Measurements from ENCODE around the gene ZNF268. TPM values are rescaled to one million over a fixed set of nuclear protein-coding genes. Genes with fewer than 3 reads are reported as not detected.

ZNF268 gene
- total RNA-seq, 1 experiment from 2014 or later: 25.3 TPM

DNA sequence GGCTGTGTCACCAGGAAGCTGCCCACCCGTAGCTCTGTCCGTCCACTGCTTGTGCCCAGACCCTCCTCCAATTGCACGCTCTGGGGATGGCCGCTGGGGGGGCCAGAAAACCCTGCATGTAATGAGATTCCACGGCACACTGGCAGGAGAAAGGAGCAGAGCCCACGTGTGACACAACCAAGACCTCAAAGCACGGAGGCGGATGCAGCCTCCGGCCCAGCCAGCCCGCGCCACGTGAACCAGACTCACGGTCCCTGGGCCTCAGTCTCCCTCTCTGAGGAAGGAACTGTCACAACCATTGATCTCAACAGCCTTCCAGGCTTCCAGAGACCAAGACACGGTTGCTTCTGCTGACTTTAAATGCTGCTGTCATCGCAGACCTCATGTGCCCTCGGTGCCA is 39.9 kb downstream of the ZNF268 start:
- no peak for ATAC-seq
- Mint-ChIP-seq H3K9me3 (peaks cover 69% of the 10 kb centered on the region), H3K27ac (no peak overlapping the region), H3K4me3 (no peak overlapping the region), H3K27me3 (ENCODE audit: low read depth) (peaks cover 24% of the 10 kb centered on the region), H3K36me3 (peaks cover 59% of the 10 kb centered on the region), H3K4me1 (no peaks in the 10 kb centered on the region)
- CTCF ChIA-PET: no interaction called here
- POLR2A ChIA-PET: no interaction called here
- DNase-seq (ENCODE audit: low spot score): no peak
- no peak for TF ChIP-seq SMAD4 (CRISPR knock-in tag; IDR thresholded peaks at IDR 0.05)
- no peak for TF ChIP-seq SP1 (CRISPR knock-in tag; conservative IDR thresholded peaks at IDR 0.05)
- TF ChIP-seq GRHL2 (CRISPR knock-in tag; IDR thresholded peaks at IDR 0.05; ENCODE audit: insufficient replicate concordance, severe bottlenecking): no peak
- TF ChIP-seq NR1H2 (CRISPR knock-in tag; IDR thresholded peaks at IDR 0.05): no peak
- no peak for TF ChIP-seq SOX15 (CRISPR knock-in tag; IDR thresholded peaks at IDR 0.05)
- TF ChIP-seq, protein P1, sequence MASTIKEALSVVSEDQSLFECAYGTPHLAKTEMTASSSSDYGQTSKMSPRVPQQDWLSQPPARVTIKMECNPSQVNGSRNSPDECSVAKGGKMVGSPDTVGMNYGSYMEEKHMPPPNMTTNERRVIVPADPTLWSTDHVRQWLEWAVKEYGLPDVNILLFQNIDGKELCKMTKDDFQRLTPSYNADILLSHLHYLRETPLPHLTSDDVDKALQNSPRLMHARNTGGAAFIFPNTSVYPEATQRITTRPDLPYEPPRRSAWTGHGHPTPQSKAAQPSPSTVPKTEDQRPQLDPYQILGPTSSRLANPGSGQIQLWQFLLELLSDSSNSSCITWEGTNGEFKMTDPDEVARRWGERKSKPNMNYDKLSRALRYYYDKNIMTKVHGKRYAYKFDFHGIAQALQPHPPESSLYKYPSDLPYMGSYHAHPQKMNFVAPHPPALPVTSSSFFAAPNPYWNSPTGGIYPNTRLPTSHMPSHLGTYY (CRISPR knock-in tag; IDR thresholded peaks at IDR 0.05): no peak
- TF ChIP-seq, protein P2, sequence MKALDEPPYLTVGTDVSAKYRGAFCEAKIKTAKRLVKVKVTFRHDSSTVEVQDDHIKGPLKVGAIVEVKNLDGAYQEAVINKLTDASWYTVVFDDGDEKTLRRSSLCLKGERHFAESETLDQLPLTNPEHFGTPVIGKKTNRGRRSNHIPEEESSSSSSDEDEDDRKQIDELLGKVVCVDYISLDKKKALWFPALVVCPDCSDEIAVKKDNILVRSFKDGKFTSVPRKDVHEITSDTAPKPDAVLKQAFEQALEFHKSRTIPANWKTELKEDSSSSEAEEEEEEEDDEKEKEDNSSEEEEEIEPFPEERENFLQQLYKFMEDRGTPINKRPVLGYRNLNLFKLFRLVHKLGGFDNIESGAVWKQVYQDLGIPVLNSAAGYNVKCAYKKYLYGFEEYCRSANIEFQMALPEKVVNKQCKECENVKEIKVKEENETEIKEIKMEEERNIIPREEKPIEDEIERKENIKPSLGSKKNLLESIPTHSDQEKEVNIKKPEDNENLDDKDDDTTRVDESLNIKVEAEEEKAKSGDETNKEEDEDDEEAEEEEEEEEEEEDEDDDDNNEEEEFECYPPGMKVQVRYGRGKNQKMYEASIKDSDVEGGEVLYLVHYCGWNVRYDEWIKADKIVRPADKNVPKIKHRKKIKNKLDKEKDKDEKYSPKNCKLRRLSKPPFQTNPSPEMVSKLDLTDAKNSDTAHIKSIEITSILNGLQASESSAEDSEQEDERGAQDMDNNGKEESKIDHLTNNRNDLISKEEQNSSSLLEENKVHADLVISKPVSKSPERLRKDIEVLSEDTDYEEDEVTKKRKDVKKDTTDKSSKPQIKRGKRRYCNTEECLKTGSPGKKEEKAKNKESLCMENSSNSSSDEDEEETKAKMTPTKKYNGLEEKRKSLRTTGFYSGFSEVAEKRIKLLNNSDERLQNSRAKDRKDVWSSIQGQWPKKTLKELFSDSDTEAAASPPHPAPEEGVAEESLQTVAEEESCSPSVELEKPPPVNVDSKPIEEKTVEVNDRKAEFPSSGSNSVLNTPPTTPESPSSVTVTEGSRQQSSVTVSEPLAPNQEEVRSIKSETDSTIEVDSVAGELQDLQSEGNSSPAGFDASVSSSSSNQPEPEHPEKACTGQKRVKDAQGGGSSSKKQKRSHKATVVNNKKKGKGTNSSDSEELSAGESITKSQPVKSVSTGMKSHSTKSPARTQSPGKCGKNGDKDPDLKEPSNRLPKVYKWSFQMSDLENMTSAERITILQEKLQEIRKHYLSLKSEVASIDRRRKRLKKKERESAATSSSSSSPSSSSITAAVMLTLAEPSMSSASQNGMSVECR (CRISPR knock-in tag; IDR thresholded peaks at IDR 0.05; ENCODE audit: borderline replicate concordance): no peak
- TF ChIP-seq, protein P3, sequence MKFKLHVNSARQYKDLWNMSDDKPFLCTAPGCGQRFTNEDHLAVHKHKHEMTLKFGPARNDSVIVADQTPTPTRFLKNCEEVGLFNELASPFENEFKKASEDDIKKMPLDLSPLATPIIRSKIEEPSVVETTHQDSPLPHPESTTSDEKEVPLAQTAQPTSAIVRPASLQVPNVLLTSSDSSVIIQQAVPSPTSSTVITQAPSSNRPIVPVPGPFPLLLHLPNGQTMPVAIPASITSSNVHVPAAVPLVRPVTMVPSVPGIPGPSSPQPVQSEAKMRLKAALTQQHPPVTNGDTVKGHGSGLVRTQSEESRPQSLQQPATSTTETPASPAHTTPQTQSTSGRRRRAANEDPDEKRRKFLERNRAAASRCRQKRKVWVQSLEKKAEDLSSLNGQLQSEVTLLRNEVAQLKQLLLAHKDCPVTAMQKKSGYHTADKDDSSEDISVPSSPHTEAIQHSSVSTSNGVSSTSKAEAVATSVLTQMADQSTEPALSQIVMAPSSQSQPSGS (CRISPR knock-in tag; IDR thresholded peaks at IDR 0.05; ENCODE audit: borderline replicate concordance, low read depth): no peak
- TF ChIP-seq NFYB (CRISPR knock-in tag; conservative IDR thresholded peaks at IDR 0.05; ENCODE audit: low read depth): no peak
- no peak for TF ChIP-seq IRF2 (CRISPR knock-in tag; IDR thresholded peaks at IDR 0.05; ENCODE audit: borderline replicate concordance, low read depth)
- TF ChIP-seq PRRX2 (CRISPR knock-in tag; IDR thresholded peaks at IDR 0.05): no peak
- TF ChIP-seq HMGA2 (CRISPR knock-in tag; IDR thresholded peaks at IDR 0.05): no peak
- no peak for TF ChIP-seq FOXK1 (CRISPR knock-in tag; IDR thresholded peaks at IDR 0.05)
- TF ChIP-seq, protein P4, sequence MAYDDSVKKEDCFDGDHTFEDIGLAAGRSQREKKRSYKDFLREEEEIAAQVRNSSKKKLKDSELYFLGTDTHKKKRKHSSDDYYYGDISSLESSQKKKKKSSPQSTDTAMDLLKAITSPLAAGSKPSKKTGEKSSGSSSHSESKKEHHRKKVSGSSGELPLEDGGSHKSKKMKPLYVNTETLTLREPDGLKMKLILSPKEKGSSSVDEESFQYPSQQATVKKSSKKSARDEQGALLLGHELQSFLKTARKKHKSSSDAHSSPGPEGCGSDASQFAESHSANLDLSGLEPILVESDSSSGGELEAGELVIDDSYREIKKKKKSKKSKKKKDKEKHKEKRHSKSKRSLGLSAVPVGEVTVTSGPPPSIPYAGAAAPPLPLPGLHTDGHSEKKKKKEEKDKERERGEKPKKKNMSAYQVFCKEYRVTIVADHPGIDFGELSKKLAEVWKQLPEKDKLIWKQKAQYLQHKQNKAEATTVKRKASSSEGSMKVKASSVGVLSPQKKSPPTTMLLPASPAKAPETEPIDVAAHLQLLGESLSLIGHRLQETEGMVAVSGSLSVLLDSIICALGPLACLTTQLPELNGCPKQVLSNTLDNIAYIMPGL (CRISPR knock-in tag; IDR thresholded peaks at IDR 0.05): no peak
- TF ChIP-seq ZNF263 (CRISPR knock-in tag; IDR thresholded peaks at IDR 0.05; ENCODE audit: low read depth): no peak
- TF ChIP-seq, protein P5, sequence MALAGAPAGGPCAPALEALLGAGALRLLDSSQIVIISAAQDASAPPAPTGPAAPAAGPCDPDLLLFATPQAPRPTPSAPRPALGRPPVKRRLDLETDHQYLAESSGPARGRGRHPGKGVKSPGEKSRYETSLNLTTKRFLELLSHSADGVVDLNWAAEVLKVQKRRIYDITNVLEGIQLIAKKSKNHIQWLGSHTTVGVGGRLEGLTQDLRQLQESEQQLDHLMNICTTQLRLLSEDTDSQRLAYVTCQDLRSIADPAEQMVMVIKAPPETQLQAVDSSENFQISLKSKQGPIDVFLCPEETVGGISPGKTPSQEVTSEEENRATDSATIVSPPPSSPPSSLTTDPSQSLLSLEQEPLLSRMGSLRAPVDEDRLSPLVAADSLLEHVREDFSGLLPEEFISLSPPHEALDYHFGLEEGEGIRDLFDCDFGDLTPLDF (CRISPR knock-in tag; IDR thresholded peaks at IDR 0.05): no peak
- no peak for TF ChIP-seq TEAD4 (CRISPR knock-in tag; IDR thresholded peaks at IDR 0.05)
- TF ChIP-seq, protein P6, sequence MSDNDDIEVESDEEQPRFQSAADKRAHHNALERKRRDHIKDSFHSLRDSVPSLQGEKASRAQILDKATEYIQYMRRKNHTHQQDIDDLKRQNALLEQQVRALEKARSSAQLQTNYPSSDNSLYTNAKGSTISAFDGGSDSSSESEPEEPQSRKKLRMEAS (CRISPR knock-in tag; IDR thresholded peaks at IDR 0.05): no peak
- no peak for TF ChIP-seq EMX1 (CRISPR knock-in tag; IDR thresholded peaks at IDR 0.05)
